T-helper 9 cell (primary cell): Measurements from ENCODE around the gene FADD.

Experiments
- DNase-seq: peaks from one replicate; pipeline ENCODE4 v3.0.0-alpha.2; 2020
- total RNA-seq, 2 donors: gene quantifications; one replicate each; lab custom pipeline; 2026; lab: John Stamatoyannopoulos, UW

The FADD gene, protein sequence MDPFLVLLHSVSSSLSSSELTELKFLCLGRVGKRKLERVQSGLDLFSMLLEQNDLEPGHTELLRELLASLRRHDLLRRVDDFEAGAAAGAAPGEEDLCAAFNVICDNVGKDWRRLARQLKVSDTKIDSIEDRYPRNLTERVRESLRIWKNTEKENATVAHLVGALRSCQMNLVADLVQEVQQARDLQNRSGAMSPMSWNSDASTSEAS
- 11.3 to 54.2 reads per million in 2 donors for total RNA-seq

DNA sequence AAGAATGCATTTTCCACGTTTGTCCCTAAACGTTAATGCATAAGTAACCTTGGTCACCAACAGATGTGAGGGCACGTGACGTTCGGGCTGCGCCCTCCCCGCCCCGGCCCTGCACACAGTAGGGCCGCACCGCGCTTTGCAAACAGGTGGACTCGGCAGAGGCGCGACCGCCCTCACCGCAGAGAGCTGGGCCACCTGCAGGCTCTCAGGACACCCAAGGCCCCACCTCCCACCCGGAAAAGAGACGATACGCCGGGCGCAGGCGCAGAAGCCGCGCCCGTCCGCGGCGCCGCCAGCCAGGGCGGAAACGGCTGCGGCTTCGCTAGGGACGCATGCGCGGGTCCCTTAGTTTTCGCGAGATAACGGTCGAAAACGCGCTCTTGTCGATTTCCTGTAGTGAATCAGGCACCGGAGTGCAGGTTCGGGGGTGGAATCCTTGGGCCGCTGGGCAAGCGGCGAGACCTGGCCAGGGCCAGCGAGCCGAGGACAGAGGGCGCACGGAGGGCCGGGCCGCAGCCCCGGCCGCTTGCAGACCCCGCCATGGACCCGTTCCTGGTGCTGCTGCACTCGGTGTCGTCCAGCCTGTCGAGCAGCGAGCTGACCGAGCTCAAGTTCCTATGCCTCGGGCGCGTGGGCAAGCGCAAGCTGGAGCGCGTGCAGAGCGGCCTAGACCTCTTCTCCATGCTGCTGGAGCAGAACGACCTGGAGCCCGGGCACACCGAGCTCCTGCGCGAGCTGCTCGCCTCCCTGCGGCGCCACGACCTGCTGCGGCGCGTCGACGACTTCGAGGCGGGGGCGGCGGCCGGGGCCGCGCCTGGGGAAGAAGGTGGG is at the start of gene FADD:
TSS of gene FADD (plus strand) at position 377 of the 831 bp plus-strand sequence. CDS start at position 541, 164 bp downstream.
- DNase-seq: peak; percentile 85

DNA sequence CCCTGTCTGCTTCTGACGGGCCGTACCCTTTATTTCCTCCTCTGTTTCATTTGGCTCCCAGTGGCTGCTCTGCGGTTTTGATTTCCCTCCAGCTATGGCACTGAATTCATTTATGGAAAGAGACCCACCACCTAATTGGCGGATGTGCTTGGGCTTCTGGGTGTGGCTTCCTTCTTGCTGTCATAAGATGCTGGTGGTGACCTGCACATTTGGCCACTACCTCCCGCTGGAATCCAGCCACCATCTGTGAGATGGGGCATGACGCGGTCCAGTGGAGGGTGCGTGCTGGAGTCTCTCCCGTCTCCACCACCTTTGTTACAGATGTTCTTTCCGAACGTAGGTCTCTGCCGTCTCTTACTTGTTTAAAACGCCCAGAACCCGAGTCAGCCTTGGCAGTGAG is 47.7 kb upstream of the FADD start:
- no peak for DNase-seq

DNA sequence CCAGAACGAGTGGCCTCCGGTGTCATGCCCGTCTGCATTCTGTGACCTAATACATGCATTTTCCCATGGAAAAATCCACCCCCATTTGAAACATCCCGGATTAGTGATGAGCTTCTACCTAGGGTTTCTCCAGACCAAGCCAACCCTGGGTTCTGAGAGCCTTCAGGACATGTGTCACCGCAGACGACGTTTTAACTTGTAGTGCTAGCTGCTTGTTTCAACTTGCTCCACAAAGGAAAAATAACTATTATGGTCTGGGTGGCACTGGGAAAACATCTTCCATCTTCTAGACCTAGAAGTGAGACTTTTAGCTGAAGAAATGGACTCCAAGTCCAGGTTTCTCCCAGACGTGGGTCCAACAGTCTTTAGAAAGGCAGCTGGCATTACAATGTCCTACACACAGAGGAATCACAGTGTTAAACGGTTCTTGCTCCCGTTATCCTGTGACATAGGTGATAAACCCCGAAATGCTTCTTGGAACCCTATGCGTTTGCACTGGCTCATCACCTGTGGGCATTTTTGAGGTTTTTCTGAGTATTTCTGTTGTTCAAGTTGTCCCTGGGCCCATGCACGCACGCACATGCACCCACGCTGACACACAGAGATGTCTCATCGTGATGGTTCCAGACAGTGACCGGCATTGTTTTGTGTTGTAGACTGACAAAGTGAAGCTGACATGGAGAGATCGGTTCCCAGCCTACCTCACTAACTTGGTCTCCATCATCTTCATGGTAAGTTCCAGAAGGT is 46.6 kb upstream of the FADD start:
- DNase-seq: no peak

DNA sequence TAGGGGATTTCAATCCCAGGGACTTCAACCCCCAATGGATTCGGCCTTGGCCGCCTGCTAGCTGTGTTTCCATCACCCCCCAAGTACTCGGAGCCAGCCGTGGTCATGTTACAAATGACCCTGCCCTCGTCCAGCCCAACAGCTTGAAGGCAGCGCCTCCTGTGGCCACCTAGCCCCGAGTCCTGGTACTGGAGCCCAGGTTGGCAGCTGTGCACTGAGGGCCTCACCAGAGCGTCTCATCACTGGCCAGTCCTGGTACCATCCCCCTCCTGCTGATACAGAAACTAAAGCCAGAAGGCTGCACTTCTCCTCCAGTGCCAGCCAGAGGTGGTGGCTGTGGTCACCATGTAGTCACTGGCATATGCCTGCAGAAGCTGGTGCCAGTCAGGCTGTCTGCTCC is 44.9 kb upstream of the FADD start:
- DNase-seq: no peak

DNA sequence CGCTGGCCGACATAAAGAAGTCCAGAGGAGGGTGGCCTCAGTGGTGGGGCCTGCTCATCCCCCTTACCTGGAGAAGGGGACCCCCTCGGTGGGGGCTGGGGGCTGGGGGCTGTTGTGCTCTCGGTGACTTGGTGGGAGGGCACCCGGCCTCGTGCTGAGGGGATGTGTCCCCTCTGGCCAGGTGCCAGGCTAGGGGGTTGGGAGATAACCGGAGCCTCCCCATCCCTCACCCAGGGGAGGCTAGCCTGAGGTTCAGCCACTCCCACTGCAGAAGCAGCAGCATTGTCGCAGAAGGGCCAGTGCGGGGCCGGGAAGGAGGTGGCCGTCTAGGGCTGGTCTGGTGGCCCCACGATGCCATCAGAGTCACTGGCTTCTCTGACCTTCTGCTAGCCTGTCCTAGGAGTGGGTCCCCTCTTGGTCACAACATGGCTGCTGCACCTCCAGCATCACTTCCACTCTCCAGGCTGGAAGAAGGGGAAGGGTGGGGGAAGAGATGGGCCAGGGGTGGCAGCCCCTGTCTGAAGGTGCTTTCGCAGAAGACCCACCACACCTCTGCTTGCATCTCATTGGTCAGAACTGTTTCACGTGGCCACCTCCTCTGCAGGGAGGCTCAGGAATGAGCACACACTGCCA is 44.2 kb upstream of the FADD start:
- no peak for DNase-seq

DNA sequence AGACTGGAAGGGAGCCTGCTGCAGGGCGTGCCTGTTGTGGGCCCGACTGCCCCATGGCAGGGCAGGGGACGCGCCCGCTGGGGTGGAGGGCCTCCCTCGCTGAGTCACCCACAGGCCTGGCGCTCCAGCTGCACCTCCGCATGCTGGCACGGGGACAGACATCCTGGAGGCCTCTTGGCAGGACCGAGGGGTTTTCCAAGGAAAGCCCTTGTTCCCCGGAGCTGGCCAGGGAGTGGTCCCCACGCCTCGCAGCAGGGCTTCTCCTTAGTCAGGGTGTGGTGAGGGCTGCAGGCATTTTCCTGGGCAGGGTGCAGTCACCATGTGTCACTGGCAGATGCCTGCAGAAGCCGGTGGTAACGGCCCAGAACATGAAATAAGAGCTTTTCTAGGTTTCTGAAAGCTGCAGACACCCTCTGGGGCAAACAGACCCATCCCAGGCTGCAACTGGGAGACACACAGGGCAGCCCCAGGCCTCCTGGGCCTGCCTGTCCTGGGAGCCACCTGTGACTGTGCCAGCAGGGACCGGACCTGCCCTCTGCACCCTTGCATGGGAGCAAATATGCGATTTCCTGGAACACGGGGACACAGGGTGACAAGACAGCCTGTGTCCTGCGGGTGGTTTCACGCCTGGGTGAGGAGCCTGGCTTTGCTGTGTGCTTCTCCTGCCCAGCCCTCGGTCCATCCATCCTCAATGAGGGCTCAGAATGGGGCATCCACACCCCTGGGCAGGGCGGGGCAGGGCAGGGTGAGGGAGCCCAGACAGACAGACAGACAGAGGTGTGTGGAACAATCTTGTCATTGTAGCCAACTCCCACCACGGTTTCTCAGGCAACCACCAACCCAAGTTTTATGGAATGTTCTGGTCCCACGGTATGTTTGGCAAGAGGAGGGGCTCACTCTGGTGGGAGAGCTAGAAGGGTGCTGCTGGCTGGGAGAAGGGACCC is 43.2 kb upstream of the FADD start:
- DNase-seq: no peak

DNA sequence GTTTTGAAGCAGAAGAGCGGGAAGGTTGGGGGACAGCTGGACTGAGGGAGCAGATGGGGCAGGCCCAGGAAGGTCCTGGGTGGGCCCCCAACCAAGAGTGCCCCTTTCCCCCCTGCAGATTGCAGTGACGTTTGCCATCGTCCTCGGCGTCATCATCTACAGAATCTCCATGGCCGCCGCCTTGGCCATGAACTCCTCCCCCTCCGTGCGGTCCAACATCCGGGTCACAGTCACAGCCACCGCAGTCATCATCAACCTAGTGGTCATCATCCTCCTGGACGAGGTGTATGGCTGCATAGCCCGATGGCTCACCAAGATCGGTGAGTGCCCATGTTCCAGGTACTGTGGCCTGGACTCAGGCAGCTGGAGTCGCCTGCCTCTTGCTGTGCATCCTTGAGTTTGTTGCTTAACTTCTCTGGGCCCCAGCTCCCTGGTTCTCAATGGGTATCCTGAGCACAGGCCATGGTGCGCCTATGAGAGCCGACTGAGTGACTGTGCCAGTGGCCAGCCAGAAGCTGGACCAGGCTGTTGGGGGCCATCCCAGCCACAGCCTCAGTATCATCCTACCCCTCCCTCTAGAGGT is 42.0 kb upstream of the FADD start:
- no peak for DNase-seq

DNA sequence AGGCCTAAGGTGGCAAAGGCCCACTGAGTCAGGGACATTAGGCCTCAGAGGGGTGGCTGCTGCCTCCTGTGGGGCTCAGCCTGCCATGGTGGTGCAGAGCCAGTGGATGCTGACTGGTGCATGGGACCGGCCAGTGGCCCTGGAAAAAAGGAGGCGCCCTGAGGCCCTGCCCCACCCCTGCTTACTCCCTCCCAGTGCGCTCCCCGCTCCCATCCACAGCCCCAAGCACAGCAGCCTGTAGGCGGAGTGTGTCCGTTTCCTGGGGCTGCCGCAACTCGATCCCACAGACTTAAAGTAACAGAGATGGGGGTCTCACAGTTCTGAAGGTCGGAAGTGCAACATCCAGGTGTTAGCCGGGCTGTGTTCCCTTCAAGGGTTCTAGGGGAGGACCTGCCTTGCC is 38.4 kb upstream of the FADD start:
- DNase-seq: no peak

DNA sequence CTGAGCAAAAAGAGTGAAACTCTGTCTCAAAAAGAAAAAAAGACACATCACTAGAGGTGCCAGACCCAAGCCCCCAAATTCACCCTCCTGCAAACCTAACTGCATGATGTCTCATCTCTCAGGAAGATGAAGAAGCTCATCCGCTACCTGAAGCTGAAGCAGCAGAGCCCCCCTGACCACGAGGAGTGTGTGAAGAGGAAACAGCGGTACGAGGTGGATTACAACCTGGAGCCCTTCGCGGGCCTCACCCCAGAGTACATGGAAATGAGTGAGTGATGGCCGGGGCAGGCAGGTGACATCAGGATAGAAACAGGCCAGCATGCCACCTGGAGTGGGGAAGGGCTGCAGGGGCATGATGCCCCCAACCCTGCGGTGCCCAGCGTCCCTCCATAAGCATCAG is 36.0 kb upstream of the FADD start:
- DNase-seq: no peak

DNA sequence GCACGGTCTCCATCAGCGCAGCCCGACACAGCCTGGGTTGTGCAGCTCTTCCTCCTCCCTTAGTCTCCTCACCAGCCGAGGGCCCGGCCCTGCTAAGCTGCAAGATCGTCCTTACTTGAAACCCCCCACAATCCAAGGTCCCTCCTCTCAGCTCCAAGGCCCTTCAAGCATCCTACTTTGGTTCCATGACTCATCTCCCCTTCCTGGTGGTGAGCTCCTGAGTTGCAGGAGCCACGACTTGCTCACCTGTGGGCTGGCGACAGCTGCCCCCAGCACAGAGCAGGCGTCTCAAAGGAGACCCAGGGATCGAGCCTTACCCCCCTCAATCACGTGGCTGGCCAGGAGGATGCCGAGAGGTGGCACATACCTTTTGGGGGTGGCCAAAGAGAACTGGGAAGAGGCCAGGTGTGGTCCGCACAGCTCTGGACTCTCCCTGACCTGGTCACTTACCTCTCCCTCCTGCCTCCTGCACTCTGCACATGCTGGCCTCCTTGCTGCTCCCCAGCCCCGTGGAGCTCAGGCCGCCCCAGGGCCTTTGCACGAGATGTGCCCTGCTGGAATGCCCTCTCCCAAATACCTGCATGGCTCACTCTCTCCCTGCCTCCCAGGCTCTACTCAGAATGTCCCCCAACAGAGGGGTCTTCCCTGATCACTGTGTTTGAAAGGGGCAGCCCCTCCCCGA is 35.2 kb upstream of the FADD start:
- no peak for DNase-seq

DNA sequence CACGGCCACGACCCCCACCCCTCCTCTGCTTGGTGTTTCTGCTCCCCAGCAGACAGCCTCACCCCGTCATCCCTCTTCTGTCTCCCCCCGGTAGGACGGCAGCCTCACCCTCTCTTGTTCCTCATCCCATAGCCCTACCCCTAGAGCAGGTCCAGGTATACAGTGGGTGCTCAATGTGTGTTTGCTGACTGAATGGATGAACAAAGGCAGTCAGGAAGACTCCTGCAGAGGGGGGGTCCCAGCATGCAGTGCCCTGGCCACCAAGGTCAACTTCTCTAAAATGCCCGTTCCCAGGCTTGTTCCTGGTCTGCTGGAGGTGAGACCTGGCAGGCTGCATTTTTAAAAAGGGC is 34.7 kb upstream of the FADD start:
- DNase-seq: no peak

DNA sequence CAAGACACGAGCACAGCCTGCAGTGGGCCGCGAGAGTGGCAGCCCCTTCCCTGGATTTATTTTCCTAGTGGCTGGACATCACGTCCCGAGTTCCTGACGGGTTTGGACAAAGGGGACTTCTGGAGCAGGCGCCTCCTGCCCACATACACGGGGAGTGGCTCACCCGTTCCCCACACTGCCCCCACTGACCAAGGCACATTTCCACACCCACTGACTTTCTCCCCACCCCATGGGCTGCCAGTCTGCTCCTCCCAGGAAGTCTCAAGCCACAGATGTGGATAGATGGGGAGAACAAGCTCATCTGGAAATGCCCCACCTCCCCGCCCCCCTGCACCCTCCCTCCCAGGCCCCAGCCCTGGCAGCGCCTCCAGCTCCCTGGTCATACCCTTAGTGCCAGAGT is 34.0 kb upstream of the FADD start:
- DNase-seq: no peak

DNA sequence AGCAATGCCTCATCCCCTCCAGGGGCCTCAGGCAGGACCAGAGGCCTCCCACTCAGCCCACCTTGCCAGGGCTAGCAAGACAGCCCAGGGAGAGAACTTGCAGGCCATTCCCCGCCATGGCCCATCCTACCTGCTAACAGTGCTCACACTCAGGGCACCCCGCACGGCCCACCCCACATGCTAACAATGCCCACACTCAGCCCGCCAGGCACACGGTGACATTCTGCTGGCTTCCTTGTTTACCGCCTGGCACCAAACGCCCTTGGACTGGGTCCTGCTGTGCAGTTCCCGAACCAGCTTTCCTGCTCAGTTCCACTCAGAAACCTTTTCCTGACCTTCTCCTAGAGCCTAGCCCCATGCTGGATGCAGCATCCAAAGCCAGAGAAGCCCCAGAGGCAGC is 33.5 kb upstream of the FADD start:
- no peak for DNase-seq

DNA sequence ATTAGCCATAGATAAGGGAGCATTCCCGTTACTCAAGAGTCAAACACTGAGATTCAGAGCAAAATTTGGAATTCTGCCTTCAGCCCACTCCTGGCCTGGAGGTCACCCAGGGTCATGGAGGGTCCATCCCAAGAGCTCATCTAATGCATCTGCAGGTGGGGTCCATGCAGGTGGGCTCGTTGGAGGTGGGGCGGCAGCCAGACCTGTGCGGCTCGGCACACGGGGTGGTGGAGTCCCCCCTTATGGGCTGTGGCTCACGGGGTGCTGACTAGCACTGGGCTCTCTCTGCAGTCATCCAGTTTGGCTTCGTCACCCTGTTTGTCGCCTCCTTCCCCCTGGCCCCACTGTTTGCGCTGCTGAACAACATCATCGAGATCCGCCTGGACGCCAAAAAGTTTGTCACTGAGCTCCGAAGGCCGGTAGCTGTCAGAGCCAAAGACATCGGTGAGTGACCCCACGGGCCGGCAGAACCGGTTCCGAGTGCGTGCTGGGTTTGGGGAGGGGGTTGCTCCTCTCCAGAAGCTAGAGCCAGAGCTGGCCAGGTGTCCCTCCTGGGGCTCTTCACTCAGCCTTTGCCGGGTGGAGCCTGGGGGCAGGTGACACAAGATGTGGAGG is 32.4 kb upstream of the FADD start:
- no peak for DNase-seq

DNA sequence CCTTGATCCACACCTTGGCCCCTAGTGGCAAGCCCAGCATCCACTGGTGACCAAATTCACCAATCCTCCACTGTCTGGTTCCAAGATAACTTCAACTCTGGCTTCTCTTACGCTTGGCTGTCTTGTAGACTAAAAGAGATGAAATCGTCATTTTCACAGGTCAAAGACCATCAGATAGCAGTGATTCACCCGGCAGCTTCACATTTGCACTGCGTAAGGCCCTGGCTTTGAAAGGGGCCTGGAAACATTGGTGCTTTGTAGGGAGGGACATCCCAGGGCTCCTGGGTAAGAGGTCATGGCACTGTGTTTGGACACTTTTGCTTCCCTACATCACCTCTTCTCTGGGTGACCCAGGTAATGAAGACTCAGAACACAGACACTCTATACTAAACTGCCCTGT is 30.1 kb upstream of the FADD start:
- no peak for DNase-seq

DNA sequence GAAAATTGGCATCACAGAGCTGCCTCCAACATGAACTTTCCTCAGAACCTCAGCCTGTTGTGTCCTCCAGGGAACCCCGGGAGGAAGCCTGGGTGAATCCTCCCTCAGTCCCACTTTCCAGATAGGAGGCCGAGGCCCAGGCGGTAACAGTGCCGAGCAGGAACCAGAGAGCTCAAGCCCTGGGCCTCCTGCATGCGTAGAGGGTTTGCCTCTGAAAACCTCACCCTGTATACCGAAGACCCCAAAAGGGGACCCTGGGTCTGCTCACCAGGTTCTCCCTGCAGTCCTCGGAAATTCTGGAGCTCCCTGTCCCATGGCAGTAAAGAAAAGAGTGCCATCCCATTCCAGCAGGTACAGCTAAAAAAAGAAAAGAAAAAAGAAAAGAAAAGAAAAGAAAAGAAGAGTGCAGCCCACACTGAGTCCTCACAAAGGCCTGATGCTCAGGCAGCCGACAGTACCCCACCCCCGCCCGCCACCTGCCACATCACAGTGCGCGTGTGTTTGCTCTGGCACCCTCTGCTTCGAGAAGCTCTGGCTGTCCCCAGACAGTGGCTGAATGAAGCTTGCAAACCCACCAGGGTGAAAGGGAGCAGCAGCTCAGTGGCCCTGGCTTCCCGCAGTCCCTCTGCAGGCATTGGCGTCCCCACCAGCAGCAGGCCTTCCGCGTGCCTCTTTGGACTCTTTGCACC is 28.4 kb upstream of the FADD start:
- DNase-seq: no peak

DNA sequence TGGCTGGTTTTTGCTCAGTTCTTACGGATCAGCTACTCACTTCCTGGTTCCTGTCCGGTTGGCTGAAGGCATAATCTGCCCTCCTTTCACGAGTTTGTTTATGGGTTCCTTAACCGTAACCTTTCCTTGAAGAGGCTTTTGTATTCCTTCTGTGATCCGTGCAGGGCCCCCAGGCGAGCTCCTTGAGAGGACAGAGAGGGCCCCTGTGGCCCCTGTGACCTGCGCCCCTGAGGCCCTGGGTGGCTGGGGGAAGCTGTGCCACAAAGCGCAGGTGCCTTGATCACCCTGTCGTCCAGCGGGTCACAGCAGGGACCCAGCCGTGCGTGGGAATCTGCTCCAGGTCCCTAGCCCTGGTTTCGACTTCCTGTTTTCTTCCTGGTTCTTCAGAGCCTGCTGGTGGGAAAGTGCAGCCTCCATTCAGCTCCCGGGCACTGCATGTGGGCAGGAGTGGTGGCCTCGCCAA is 27.8 kb upstream of the FADD start:
- DNase-seq: no peak

DNA sequence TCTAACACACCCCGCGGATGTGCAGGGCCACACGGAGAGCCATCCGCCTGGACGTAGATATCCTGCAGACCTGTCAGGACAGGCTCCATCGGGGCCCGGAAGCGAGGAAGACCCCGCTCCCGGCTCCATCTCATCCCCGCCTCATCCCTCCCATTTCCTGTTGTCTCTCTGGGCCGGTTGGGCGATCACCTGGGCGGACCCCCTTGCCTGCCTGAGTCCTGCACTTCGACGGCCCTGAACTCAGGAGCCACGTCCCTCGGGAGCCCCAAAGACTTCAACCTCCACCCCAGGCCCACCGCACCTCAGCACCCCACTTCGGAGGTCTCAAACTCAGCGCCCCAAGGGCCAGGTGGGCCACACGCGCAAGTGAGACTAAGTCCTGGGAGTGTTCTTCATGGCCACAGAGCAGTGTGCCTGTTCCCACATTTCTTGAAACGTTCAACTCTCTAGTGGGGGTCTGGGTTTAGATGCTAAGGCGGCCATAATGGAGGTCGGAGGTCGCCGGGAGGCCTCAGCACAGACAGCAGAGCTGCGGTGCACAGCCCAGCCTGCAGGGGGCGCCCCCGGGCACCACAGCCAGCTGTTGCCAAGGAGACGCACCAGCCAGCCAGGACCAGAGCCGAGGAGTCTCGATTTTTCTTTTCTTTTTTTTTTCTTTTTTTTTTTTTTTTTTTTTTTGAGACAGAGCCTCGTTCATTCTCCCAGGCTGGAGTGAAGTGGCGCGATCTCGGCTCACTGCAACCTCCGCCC is 26.0 kb upstream of the FADD start:
- peak; percentile 44 for DNase-seq

DNA sequence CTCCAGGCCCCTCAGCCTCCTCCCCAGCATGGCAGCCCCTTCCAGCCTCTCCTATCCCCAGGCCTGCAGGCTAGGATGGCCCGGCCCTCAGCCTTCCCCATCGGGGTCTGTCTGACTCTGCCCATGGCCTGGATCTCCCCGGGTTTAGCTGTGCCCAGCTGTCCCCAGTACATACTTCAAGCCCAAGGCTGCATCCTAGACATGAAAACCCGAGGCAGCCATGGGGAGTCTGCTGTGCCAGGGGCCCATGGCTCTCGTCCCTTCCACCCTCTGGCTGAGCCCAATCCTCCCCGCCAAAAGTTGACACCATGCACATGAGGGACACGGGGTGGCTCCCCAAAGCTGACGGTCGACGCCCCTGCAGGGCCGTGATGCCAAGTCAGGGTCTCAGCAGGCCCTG is 22.2 kb upstream of the FADD start:
- DNase-seq: no peak
